CD4-positive, alpha-beta T cell treated with Interleukin-12 subunit alpha and Interleukin-12 subunit beta, for 1 hour (primary cell): ENCODE results near the gene GTF2H2C_2.
"Not testable (repeated sequence)": the region's sequence is repeated elsewhere in the genome, so short reads cannot be mapped to it uniquely, and the experiment has no call there.

Source experiments
- DNase-seq: peaks from one replicate; pipeline ENCODE4 v3.0.0-alpha.2; 2020

Gene GTF2H2C_2

DNA sequence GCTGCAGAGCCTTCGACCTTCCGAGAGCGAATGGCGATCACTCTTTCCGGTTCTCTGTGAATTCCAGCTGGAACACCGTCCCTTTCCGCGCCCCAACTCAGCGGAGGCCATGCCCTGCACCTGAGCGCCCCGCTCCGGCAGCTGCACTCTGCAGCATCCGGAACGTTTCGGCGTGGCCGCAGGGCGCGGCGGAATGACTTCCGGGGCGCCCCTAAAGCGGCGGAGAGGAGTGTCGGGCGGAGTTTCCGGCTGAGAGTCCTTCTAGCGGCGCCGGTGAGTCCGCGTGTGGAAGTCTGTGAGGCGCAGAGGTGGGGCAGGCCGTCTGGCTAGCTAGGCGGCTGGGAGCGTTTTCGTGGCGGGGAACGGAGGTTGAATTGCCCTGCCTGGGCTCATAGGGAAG lies at the start of gene GTF2H2C_2:
GTF2H2C_2 (plus strand) TSS at position 252 of the 400 bp plus-strand sequence.
- DNase-seq, result not testable (repeated sequence)

DNA sequence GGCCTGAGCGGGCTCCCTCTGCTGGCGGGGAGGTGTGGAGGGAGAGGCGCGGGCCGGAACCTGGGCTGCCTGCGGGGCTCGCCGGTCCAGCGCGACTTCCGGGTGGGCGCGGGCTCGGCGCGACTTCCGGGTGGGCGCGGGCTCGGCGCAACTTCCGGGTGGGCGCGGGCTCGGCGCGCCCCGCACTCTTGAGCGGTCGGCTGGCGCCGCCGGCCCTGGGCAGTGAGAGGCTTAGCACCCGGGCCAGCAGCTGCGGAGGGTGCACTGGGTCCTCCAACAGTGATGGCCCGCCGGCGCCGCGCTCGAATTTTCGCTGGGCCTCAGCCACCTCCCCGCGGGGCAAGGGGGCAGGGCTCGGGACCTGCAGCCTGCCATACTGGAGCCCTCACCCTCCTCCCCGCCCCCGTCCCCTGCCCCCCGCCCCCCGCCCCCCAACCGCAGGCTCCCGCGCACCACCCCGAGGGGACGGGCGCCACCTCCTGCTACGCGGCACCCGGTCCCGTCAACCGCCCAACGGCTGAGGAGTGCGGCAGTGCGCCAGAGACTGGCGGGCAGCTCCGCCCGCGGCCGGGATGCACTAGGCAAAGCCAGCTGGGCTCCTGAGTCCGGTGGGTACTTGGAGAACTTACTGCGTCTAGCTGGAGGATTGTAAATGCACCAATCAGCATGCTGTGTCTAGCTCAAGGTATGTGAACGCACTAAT lies 14.0 kb upstream of the GTF2H2C_2 start:
- peak; percentile 63 for DNase-seq

DNA sequence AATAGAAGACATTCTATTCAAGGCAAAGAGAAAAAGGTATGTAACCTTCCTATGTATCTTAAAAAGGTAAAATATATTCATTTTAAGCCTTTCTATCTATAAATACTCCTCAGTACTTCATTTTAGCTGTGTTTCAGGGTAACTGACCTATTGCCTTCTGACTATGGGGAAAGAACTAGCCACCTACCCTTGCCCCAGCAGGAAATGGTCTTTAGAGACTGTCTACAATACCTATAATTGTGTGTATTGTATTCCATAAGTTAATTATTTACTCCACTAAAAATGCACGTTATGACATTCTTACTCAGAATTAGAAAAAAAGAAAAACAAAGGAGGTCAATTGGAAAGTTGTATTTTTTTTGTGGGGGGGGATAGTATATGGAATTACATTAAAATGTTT lies 6.2 kb downstream of the GTF2H2C_2 start:
- not testable (repeated sequence) for DNase-seq

DNA sequence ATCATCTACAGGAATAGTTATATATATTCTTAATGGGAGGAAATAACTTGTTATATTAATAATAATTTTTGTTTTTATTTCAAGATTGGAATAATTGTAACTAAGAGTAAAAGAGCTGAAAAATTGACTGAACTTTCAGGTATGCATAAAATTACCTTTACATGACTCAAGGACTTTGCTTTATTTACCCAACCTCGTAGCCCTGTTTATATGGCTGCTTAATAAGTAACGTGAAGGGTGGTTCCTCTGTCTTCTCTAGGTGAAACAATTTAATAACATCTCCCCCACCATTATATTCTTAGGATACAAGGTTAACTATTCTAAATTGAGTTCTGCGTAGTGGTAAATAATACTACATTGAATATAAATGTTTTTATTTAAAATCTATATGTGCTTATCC lies 8.0 kb downstream of the GTF2H2C_2 start:
- DNase-seq, result not testable (repeated sequence)

DNA sequence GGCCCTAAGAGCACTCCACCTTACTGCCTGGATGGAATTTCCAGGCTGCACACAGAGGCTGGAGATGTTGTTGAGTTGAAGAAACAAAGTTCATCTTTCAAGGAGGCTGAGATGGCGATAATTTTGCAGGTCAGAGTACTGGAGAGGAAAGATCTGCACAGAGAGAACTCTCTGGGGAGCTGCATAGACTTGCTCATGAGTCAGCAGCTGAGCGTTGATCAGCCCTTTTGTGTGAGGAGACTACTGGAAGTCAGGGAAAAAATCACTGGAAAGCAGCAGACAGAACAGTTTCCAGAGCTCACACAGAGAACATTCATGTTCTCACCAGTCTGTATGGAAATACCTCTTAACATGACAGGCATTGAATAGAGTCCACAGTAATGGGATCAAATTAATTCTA lies 23.4 kb downstream of the GTF2H2C_2 start:
- not testable (repeated sequence) for DNase-seq

DNA sequence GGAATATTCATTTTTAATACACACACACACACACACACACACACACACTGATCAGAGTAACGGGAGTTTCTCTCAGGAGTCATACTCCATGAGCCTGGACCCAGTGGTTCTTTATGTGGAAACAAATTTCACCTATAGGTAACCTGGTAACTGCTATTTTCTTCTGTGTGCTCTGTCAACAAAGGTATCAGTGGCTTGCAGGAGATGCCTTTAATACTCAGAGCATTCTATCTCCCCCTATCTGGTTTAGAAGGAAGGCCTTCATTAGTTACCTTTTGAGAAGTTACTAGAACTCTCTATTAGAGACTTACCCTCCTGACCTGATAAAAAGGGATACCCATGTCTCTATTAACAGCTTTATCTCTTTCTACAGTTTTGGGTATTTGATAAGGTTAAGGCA lies 34.4 kb downstream of the GTF2H2C_2 start:
- DNase-seq, result not testable (repeated sequence)

DNA sequence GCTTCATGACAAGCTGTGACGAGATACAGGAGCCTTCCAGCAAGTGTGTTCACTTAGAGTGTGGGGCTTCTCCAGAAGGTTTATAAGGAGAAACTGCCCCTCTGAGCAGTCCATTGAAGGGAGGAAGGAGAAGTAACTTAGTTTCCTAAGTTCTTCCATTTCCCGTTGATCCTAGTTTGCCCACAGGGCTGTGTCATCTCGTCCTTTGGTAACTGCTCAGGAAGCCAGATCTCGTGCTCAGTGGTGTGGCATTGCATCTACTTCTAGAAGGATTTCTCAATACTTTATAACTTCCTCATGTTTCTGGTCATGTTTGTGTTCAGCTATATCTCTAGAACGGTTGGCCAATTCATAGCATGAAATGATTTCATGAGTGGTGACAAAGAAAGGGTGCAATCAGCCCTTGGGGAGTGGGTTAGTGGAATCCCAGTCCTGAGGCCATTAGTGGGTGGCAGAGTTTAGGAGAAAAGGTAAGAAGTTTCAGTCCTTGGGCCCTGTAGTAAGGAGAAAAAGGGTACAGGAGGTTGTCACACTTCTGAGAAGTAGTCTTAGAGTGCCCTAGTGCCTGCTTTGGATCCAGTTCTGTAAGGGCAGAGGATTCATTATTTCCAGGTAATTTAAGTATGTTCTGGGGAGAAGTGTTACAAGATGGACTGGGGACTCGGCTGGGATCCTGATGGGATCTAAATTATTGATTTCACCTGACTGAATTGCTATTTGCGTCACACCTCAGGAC lies 36.2 kb downstream of the GTF2H2C_2 start:
- not testable (repeated sequence) for DNase-seq

DNA sequence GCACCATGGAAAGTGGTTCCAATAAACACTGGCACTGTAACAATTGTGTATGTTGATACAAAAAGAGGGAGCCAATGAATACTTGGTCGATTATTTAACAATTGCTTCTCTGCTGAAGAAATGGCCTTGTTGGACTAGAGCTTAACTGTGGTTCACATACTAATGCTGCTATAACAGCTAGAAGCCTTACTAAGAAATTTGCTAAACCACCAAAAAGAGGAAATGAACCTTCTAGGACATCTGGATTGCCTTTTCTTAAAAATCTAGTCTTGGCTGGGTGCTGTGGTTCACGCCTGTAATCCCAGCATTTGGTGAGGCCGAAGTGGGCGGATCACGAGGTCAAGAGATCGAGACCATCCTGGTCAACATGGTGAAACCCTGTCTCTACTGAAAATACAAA lies 41.9 kb downstream of the GTF2H2C_2 start:
- not testable (repeated sequence) for DNase-seq

DNA sequence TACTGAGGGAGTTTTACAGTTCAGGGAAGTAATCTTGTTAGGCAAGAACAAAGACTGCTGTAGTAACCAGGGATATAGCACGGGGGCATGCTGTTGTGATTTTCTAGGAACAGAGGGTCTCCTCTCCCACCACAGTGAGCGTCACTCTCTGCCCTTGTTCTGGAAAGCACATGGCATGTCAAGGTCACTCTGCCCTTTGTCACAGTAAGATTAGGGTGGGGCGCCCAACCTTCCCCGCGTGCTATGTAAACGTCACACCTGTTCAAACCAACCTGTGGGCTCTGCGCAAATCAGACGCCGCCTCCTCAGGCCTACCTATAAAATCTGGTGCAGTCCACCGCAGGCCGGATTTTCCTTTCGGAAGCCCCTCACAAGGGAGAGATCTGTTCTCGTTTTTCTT lies 44.0 kb downstream of the GTF2H2C_2 start:
- not testable (repeated sequence) for DNase-seq

DNA sequence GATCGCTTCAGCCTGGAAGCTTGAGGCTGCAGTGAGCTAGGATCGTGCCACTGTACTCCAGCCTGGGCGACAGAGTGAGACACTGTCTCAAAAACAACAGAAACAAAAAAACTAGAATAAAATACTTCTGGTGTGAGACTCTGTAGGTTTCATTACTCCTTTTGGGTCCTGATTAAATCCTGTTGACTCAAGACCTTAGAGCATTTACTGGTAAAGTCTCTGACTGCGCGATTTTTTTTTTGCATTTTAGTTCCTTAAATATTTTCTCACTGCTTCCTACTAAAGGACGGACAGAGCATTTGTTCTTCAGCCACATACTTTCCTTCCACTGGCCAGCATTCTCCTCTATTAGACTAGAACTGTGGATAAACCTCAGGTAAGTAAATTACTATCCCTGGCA lies 46.8 kb downstream of the GTF2H2C_2 start:
- not testable (repeated sequence) for DNase-seq

DNA sequence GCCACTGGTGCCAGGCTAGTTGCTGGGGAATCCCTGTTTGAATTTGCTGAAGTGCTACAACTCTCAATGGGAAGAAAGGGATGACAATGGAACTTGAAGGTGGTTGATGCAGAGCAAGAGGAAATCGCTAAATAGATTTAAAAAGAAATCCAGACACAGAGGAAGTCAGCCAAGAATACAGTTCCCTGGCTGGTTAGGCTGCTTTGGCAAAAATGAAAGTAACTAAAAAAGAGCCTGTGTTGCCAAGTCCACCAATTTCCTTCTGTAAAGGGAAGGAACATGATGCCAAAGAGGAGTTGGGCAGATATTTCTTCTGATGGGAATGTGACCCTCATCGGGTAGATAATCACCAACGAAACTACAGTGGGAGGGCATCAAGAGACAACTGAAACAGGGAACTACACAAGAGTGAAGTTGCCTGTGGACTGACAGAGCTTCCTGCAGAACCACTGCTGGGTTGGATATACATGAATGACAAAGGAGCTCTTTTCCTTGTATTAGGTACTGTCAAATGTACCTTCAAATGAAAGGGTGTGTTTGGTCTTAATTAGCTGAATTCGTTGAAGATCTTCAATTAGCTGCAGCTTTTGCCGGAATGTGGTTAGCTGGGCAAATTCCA lies 49.0 kb downstream of the GTF2H2C_2 start:
- not testable (repeated sequence) for DNase-seq

DNA sequence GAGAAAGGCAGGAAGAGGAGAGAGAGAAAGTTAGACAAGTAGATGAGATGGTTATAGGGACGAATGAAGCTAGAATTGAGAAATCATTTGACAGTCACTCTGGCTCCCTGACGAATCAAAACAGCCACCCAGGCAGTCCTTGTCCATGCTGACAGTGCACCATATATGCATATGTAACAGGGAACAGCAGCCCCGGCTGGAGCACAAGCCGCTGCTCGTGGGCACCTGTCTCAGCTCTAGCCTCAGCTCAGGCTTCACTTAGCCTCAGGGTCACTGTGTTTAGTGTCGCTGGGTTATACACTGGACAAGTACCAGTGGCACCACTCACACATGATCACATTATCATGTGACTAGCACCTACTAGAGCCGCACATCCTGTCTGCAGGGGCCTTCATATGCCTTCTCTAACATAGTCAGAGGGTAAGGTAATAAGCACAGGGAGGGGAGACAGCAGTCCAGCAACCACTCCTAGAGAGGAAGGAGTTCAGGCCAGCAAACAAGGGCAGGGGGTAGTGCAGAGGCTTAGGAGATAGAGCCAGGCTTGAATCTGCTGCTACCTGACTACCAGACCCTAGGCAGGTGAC lies 54.9 kb downstream of the GTF2H2C_2 start:
- DNase-seq, result not testable (repeated sequence)
